KMS-11 (cell line): ENCODE measurements around the gene CYP2W1.

Source experiments
- H2AFZ ChIP-seq: fragments of 200-600 bp; sonication (generic); 2 replicates; pipeline ENCODE4 v1.6.1; 2016; ENCODE audit warnings: antibody characterized with exemption, mixed run types, low read depth
- H3K27ac ChIP-seq: fragments of 200-600 bp; sonication (generic); 2 replicates; pipeline ENCODE4 v1.6.1; 2016; ENCODE audit warnings: mild to moderate bottlenecking, mixed run types
- H3K27me3 ChIP-seq: fragments of 200-600 bp; sonication (generic); 2 replicates; pipeline ENCODE4 v1.6.1; 2017; ENCODE audit warnings: mild to moderate bottlenecking, low read depth, mixed run types, moderate library complexity; ENCODE audit not compliant: insufficient read depth
- H3K36me3 ChIP-seq: fragments of 200-600 bp; sonication (generic); 2 replicates; pipeline ENCODE4 v1.6.1; 2017; ENCODE audit warnings: mild to moderate bottlenecking, mixed run types; ENCODE audit not compliant: insufficient read depth
- H3K4me1 ChIP-seq: fragments of 200-600 bp; sonication (generic); 2 replicates; pipeline ENCODE4 v1.6.1; 2016; ENCODE audit warnings: mild to moderate bottlenecking, low read depth, mixed run types; ENCODE audit not compliant: poor library complexity, severe bottlenecking
- H3K4me2 ChIP-seq: fragments of 200-600 bp; sonication (generic); 2 replicates; pipeline ENCODE4 v1.7.0; 2016; ENCODE audit warnings: mild to moderate bottlenecking, mixed run types
- H3K4me3 ChIP-seq: fragments of 200-600 bp; sonication (generic); IDR thresholded peaks from 2 replicates; pipeline ENCODE4 v1.6.1; 2017; ENCODE audit warnings: low read depth, low read length, mixed read lengths; ENCODE audit not compliant: insufficient read depth
- H3K79me2 ChIP-seq: fragments of 200-600 bp; sonication (generic); 2 replicates; pipeline ENCODE4 v1.6.1; 2016; ENCODE audit warnings: low read depth, mixed run types; ENCODE audit not compliant: insufficient read depth
- H3K9ac ChIP-seq: fragments of 200-600 bp; sonication (generic); 2 replicates; pipeline ENCODE4 v1.6.1; 2016; ENCODE audit warnings: mild to moderate bottlenecking, mixed run types
- H4K20me1 ChIP-seq: fragments of 200-600 bp; sonication (generic); 2 replicates; pipeline ENCODE4 v1.6.1; 2016; ENCODE audit warnings: mild to moderate bottlenecking, mixed run types; ENCODE audit not compliant: insufficient read depth
- CTCF ChIP-seq: fragments of 200-600 bp; sonication (generic); conservative IDR thresholded peaks from 2 replicates; pipeline ENCODE4 v1.6.1; 2017; ENCODE audit warnings: low read depth, mild to moderate bottlenecking, antibody characterized with exemption, low read length, moderate library complexity, mixed read lengths

CYP2W1 gene

GRCh38 chr7:1016577-1017531, 33.9 kb downstream of the CYP2W1 start:
- no peaks in the 10 kb centered on the region for H3K36me3 ChIP-seq
- H3K27me3 ChIP-seq = no peaks in the 10 kb centered on the region
- TF ChIP-seq CTCF = no peak
- H3K9ac ChIP-seq = no peak overlapping the region
- no peaks in the 10 kb centered on the region for H3K79me2 ChIP-seq
- no peak overlapping the region for H3K27ac ChIP-seq
- no peak overlapping the region for H3K4me3 ChIP-seq
- no peaks in the 10 kb centered on the region for H4K20me1 ChIP-seq
- H2AFZ ChIP-seq = no peak overlapping the region
- no peaks in the 10 kb centered on the region for H3K4me1 ChIP-seq
- no peak overlapping the region for H3K4me2 ChIP-seq

GRCh38 chr7:1017586-1018333, 34.8 kb downstream of the CYP2W1 start:
- Histone ChIP-seq H3K27ac (no peak overlapping the region), H3K4me1 (peaks cover 1% of the 10 kb centered on the region), H3K79me2 (no peaks in the 10 kb centered on the region), H3K9ac (no peak overlapping the region), H3K4me2 (no peak overlapping the region), H2AFZ (no peak overlapping the region), H3K36me3 (no peaks in the 10 kb centered on the region), H3K27me3 (no peaks in the 10 kb centered on the region), H4K20me1 (no peaks in the 10 kb centered on the region), H3K4me3 (no peak overlapping the region)
- no peak for TF ChIP-seq CTCF

GRCh38 chr7:1018334-1018695, 35.3 kb downstream of the CYP2W1 start:
- Histone ChIP-seq H3K4me3 (no peak overlapping the region), H3K79me2 (no peaks in the 10 kb centered on the region), H3K4me2 (no peak overlapping the region), H3K9ac (no peak overlapping the region), H3K4me1 (peaks cover 7% of the 10 kb centered on the region), H3K27me3 (no peaks in the 10 kb centered on the region), H3K27ac (no peak overlapping the region), H2AFZ (no peak overlapping the region), H4K20me1 (no peaks in the 10 kb centered on the region), H3K36me3 (no peaks in the 10 kb centered on the region)
- TF ChIP-seq CTCF = no peak

GRCh38 chr7:1019255-1019785, 36.3 kb downstream of the CYP2W1 start:
- H4K20me1 ChIP-seq = no peaks in the 10 kb centered on the region
- no peak for TF ChIP-seq CTCF
- no peak overlapping the region for H2AFZ ChIP-seq
- no peak overlapping the region for H3K4me3 ChIP-seq
- H3K27ac ChIP-seq = no peak overlapping the region
- no peaks in the 10 kb centered on the region for H3K79me2 ChIP-seq
- H3K4me2 ChIP-seq = no peak overlapping the region
- H3K36me3 ChIP-seq = no peaks in the 10 kb centered on the region
- no peak overlapping the region for H3K9ac ChIP-seq
- no peaks in the 10 kb centered on the region for H3K27me3 ChIP-seq
- H3K4me1 ChIP-seq = peaks cover 16% of the 10 kb centered on the region
